DND-41 (cell line): Measurements from ENCODE around the gene MYOZ1.
"Not testable (repeated sequence)": the region's sequence is repeated elsewhere in the genome, so short reads cannot be mapped to it uniquely, and the experiment has no call there.

Source experiments
- EZH2 ChIP-seq: IDR thresholded peaks from 3 replicates; pipeline ENCODE4 v1.6.1; 2012; ENCODE audit warnings: borderline replicate concordance, low read depth, mild to moderate bottlenecking, moderate library complexity, low read length, inconsistent platforms; ENCODE audit not compliant: severe bottlenecking
- TF ChIP-seq, protein P1 (sequence below): IDR thresholded peaks from 2 replicates; pipeline ENCODE4 v1.5.1; 2012; ENCODE audit warnings: borderline replicate concordance, low read length, moderate library complexity, mild to moderate bottlenecking; ENCODE audit not compliant: poor library complexity, severe bottlenecking; ENCODE audit errors: extremely low read depth

DNA sequence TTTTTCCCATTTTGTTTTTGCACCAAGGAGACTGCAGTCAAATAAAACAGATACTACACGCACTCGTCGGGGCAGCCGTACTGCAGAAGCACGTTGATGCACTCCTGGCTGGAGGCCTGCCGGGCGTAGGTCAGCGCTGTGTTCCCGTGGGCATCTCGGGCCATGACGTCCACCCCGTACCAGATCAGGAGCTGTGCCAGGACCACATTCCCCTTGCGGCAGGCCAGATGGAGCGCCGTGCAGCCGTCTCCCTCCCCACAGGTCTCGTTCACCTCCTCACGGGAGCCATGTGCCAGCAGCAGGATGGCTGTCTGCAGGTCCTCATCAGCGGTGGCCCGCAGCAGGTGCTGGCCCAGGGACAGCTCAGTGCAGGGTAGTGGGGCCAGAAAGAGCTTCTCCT is 33.3 kb upstream of the MYOZ1 start:
- TF ChIP-seq, protein P1, sequence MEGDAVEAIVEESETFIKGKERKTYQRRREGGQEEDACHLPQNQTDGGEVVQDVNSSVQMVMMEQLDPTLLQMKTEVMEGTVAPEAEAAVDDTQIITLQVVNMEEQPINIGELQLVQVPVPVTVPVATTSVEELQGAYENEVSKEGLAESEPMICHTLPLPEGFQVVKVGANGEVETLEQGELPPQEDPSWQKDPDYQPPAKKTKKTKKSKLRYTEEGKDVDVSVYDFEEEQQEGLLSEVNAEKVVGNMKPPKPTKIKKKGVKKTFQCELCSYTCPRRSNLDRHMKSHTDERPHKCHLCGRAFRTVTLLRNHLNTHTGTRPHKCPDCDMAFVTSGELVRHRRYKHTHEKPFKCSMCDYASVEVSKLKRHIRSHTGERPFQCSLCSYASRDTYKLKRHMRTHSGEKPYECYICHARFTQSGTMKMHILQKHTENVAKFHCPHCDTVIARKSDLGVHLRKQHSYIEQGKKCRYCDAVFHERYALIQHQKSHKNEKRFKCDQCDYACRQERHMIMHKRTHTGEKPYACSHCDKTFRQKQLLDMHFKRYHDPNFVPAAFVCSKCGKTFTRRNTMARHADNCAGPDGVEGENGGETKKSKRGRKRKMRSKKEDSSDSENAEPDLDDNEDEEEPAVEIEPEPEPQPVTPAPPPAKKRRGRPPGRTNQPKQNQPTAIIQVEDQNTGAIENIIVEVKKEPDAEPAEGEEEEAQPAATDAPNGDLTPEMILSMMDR, result not testable (repeated sequence)
- not testable (repeated sequence) for TF ChIP-seq EZH2
